ENCODE measurements around the gene POU2F1. TPM values are rescaled to one million over a fixed set of nuclear protein-coding genes. Genes with fewer than 3 reads are reported as not detected.

The POU2F1 gene
- total RNA-seq, 4 donors from 2014 or later = 14.0 to 45.5 (median 19.8) TPM

DNA sequence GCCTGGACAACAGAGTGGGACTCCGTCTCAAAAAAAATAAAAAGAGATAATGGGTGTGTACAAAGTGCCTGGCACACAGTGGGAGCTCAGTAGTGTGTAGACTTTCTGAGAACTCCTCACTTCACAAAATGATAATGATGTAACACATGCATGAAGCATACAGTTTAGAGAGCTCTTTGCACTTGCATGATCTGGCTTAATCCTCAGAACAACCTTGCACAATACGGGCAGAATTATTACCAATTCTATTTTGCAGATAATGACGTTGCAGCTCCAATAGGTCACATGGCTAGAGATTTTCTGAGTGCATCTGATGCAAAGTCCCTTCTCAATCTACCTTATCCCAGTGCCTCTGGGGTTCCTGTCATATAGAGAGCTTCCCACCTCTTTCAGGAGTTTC lies 226.3 kb downstream of the POU2F1 start:
- H3K9me3 ChIP-seq = no peaks in the 10 kb centered on the region
- DNase-seq = no peak
- TF ChIP-seq POLR2A (IDR thresholded peaks at IDR 0.05) = no peak
- TF ChIP-seq, protein P1, sequence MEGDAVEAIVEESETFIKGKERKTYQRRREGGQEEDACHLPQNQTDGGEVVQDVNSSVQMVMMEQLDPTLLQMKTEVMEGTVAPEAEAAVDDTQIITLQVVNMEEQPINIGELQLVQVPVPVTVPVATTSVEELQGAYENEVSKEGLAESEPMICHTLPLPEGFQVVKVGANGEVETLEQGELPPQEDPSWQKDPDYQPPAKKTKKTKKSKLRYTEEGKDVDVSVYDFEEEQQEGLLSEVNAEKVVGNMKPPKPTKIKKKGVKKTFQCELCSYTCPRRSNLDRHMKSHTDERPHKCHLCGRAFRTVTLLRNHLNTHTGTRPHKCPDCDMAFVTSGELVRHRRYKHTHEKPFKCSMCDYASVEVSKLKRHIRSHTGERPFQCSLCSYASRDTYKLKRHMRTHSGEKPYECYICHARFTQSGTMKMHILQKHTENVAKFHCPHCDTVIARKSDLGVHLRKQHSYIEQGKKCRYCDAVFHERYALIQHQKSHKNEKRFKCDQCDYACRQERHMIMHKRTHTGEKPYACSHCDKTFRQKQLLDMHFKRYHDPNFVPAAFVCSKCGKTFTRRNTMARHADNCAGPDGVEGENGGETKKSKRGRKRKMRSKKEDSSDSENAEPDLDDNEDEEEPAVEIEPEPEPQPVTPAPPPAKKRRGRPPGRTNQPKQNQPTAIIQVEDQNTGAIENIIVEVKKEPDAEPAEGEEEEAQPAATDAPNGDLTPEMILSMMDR (IDR thresholded peaks at IDR 0.05) = no peak
- WGBS, 2 donors = 77 to 80% methylated on average over 3 of the region's 3 CpGs
- H3K27me3 ChIP-seq = no peaks in the 10 kb centered on the region
- no peak overlapping the region for H3K27ac ChIP-seq
- H3K36me3 ChIP-seq = no peaks in the 10 kb centered on the region
- intact Hi-C loops (cut with DNase I) = loop anchor here (10.0 kb wide), 1 partner anchor 182 kb away; no protein-coding TSS in a partner anchor
- H3K4me3 ChIP-seq (replicated peaks in 1 of 3) = no peak overlapping the region
- no peaks in the 10 kb centered on the region for H3K4me1 ChIP-seq

DNA sequence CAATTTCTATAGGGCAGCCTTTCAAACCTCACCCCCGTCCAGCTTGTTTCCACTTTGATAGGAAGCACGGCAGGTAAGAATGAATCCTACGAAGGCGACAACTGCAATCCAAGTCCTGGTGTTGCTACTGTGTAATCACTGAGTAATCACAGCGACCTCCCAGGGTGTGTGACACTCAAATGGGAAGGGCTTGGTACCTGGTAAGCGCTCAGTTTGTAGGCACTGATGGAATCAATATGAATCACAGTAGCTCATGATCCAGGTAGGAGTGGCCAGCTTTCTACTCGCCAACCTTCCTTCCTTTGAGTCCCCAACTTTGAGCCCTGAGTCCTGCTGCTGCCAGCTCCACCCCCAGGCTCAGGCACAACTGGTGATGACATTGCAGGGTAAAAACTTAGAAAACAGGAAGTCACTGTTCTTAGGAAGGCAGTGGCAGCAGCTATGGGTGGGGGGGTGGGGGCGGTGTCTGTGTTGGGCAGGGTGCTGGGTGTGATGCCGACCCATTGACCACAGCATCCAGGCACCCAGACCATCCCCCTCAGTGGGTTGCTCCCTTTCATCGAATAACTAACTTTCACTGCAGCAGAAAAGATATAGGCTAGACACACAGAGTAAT lies 226.9 kb downstream of the POU2F1 start:
- Histone ChIP-seq H3K27ac (no peak overlapping the region), H3K36me3 (no peaks in the 10 kb centered on the region), H3K9me3 (no peaks in the 10 kb centered on the region), H3K4me3 (replicated peaks in 1 of 3) (no peak overlapping the region), H3K27me3 (no peaks in the 10 kb centered on the region), H3K4me1 (no peaks in the 10 kb centered on the region)
- TF ChIP-seq POLR2A (IDR thresholded peaks at IDR 0.05) = no peak
- TF ChIP-seq, protein P1 (IDR thresholded peaks at IDR 0.05) = no peak
- no peak for DNase-seq
- intact Hi-C loops (cut with DNase I) = loop anchor here (10.0 kb wide), 1 partner anchor 183 kb away; no protein-coding TSS in a partner anchor
- 53 to 65% methylated on average over 10 of the region's 10 CpGs for WGBS, 2 donors

DNA sequence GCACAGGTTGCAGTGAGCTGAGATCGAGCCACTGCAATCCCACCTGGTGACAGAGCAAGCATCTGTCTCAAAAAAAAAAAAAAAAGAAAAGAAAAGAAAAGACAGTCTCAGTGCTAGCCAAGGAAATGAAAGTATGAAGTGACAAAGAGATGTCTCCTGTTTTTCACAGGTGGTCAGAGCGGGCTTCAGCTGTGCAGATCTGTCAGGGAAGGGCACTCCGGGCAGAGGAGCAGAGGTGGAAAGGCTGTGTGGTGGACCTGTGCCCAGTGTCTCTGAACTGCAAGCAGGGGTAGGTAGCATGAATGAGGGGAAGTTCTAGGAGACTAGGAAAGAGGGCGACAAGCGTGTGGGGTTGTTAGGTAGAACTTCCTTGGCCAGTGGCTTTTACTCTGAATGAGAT lies 230.2 kb downstream of the POU2F1 start:
- no peaks in the 10 kb centered on the region for H3K9me3 ChIP-seq
- no peak overlapping the region for H3K4me3 ChIP-seq (replicated peaks in 1 of 3)
- H3K27me3 ChIP-seq = no peaks in the 10 kb centered on the region
- intact Hi-C loops (cut with DNase I) = no loop called here
- DNase-seq = no peak
- peaks cover 3 to 6% of the 10 kb centered on the region in 2 donors for H3K4me1 ChIP-seq
- no peak overlapping the region for H3K27ac ChIP-seq
- WGBS, 2 donors = 75 to 80% methylated on average over 5 of the region's 5 CpGs
- H3K36me3 ChIP-seq = no peaks in the 10 kb centered on the region
- TF ChIP-seq, protein P1 (IDR thresholded peaks at IDR 0.05) = no peak
- TF ChIP-seq POLR2A (IDR thresholded peaks at IDR 0.05) = no peak

DNA sequence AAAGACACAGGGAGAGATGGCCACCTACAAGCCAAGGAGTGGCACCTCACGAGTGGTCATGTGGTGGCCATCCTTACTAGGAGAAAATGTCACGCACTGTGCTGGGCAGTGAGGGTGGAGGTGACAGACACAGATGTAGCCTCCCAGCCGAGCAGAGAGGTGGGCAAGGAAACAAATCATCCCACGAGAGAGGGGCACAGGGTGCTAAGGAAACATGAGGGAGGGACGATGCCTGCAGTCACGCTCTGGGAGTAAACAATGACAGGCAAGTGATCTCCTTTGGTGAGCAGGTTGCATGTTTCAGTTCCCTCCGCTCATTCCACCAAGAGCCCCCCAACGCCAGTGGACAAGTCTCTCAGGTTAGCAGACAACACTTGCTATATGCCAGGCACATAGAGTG lies 231.8 kb downstream of the POU2F1 start:
- no peaks in the 10 kb centered on the region for H3K36me3 ChIP-seq
- no peaks in the 10 kb centered on the region for H3K9me3 ChIP-seq
- intact Hi-C loops (cut with DNase I) = no loop called here
- H3K4me1 ChIP-seq = peaks cover 3 to 6% of the 10 kb centered on the region in 2 donors
- H3K4me3 ChIP-seq (replicated peaks in 1 of 3) = no peak overlapping the region
- 76 to 82% methylated on average over 8 of the region's 8 CpGs for WGBS, 2 donors
- no peak overlapping the region for H3K27ac ChIP-seq
- TF ChIP-seq, protein P1 (IDR thresholded peaks at IDR 0.05) = no peak
- TF ChIP-seq POLR2A (IDR thresholded peaks at IDR 0.05) = no peak
- H3K27me3 ChIP-seq = no peaks in the 10 kb centered on the region
- DNase-seq = no peak

DNA sequence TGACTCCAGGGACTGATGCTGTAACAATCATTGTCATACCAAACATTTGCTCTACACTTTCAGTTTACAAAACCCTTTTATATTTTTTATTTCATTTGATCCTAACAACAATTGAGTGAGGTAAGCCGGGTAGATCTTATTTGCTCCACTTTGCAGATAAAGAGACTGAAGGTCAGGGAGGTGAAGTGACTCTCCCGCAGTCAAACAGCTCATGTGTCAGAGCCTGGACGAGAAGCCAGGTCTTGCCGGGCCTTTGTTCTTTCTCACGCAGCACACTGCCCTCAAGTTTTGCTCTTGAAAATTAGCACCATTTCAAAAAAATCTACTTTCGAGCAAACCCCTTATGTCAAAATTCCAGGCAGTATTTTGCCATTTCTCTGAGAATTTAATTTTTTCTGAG lies 232.4 kb downstream of the POU2F1 start:
- peaks cover 3 to 6% of the 10 kb centered on the region in 2 donors for H3K4me1 ChIP-seq
- 84 to 85% methylated on average over 6 of the region's 6 CpGs for WGBS, 2 donors
- H3K9me3 ChIP-seq = no peaks in the 10 kb centered on the region
- no peak for DNase-seq
- no peak overlapping the region for H3K4me3 ChIP-seq (replicated peaks in 1 of 3)
- no peak overlapping the region for H3K27ac ChIP-seq
- no peaks in the 10 kb centered on the region for H3K27me3 ChIP-seq
- TF ChIP-seq, protein P1 (IDR thresholded peaks at IDR 0.05) = no peak
- TF ChIP-seq POLR2A (IDR thresholded peaks at IDR 0.05) = no peak
- H3K36me3 ChIP-seq = no peaks in the 10 kb centered on the region
- intact Hi-C loops (cut with DNase I) = no loop called here

All from thyroid gland (tissue), 4 donors.